NB4 (cell line): ENCODE measurements around the gene ZBTB20.
"Not testable (repeated sequence)": the region's sequence is repeated elsewhere in the genome, so short reads cannot be mapped to it uniquely, and the experiment has no call there.

Experiments used
- DNase-seq: peaks from one replicate; pipeline ENCODE4 v3.0.0; 2010; ENCODE audit warnings: low read depth
- H3K4me3 ChIP-seq: one replicate; pipeline ENCODE4 v1.5.1; 2011; ENCODE audit warnings: mild to moderate bottlenecking, low read depth, low read length, moderate library complexity
- CTCF ChIP-seq: IDR thresholded peaks from one replicate; pipeline ENCODE4 v1.5.1; 2012; ENCODE audit warnings: low read depth, low read length
- MYC ChIP-seq: IDR thresholded peaks from 2 replicates; pipeline ENCODE4 v1.6.1; 2011; ENCODE audit warnings: low read depth, low read length
- POLR2A ChIP-seq: IDR thresholded peaks from 2 replicates; pipeline ENCODE4 v1.6.1; 2011; ENCODE audit warnings: mild to moderate bottlenecking; ENCODE audit not compliant: insufficient read length; ENCODE audit errors: extremely low read depth
- TF ChIP-seq, protein P1 (sequence below): IDR thresholded peaks from 2 replicates; pipeline ENCODE4 v1.6.1; 2011; ENCODE audit warnings: low read depth, low read length

ZBTB20 gene

DNA sequence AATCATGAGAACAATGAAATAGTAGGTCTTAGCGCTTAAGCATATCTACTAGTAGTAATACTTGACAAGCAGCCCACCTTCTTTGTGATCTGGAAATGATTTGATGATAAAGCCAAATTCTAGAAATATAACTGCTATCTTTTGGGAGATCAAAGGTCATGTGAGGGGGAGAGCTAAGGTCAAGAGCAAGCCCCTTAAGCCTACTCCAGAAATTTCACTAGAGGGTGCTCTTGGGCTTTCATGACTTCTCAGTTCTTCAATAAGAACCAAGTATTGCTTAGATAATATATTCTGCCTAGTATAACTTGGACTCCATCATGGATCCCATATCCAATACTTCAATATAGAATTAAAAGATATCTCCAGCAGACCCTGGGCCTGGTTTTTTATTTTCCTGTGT lies 319.6 kb downstream of the ZBTB20 start:
- TF ChIP-seq CTCF (peak; percentile 27), POLR2A (no peak), MYC (no peak)
- H3K4me3 ChIP-seq: no peak overlapping the region
- DNase-seq: peak; percentile 58

- TF ChIP-seq CTCF (no peak), POLR2A (no peak), MYC (no peak)
- TF ChIP-seq, protein P1, sequence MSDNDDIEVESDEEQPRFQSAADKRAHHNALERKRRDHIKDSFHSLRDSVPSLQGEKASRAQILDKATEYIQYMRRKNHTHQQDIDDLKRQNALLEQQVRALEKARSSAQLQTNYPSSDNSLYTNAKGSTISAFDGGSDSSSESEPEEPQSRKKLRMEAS: no peak
- DNase-seq: no peak
- H3K4me3 ChIP-seq: no peak overlapping the region
Measured at GRCh38 chr3:114824014-114824413, 323.1 kb downstream of the ZBTB20 start.

DNA sequence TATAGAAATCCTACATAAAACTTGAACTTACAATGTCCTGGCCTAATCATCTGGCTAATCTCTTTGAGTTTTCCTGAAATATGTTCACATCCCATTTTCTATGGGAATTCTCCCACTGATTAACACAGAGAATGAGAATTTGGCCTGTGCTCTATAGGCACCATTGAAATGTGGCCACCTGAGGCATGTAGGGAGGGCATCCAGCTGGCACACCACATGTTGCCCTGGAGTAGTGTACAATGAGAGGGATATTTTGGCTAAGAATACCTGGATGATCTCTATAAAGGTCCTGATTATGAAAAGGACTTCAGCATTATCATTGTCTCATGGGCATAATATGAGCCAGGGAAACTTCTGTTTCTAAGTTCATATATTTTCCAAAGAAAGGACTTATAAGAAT lies 324.0 kb downstream of the ZBTB20 start:
- no peak for DNase-seq
- TF ChIP-seq CTCF: no peak
- TF ChIP-seq POLR2A: no peak
- TF ChIP-seq MYC: no peak
- TF ChIP-seq, protein P1: no peak
- no peak overlapping the region for H3K4me3 ChIP-seq

GRCh38 chr3:114816052-114816451 lies 331.0 kb downstream of the ZBTB20 start:
- H3K4me3 ChIP-seq: no peak overlapping the region
- TF ChIP-seq, protein P1: no peak
- TF ChIP-seq POLR2A (no peak), MYC (no peak), CTCF (no peak)
- no peak for DNase-seq

DNA sequence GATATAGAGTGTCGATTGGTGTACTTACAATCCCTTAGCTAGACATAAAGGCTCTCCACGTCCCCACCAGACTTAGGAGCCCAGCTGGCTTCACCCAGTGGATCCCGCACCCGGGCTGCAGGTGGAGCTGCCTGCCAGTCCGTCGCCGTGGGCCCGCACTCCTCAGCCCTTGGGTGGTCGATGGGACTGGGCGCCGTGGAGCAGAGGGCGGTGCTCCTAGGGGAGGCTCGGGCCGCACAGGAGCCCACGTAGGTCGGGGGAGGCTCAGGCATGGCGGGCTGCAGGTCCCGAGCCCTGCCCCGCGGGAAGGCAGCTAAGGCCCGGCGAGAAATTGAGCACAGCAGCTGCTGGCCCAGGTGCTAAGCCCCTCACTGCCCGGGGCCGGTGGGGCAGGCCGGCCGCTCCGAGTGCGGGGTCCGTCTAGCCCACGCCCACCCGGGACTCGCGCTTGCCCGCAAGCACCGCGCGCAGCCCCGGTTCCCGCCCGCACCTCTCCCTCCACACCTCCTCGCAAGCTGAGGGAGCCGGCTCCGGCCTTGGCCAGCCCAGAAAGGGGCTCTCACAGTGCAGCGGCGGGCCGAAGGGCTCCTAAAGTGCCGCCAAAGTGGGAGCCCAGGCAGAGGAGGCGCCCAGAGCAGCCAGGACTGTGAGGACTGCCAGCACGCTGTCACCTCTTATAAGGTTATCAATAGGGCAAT lies 334.4 kb downstream of the ZBTB20 start:
- not testable (repeated sequence) for DNase-seq, H3K4me3 ChIP-seq

- DNase-seq: no peak
- TF ChIP-seq POLR2A (no peak), MYC (no peak), CTCF (no peak)
- TF ChIP-seq, protein P1: no peak
- no peak overlapping the region for H3K4me3 ChIP-seq
Measured at GRCh38 chr3:114809668-114810413, 337.2 kb downstream of the ZBTB20 start.
